PC-3 (cell line): Measurements from ENCODE around the gene SAFB.

Source experiments
- CTCF ChIP-seq: fragments of 300-600 bp; sonication (generic); conservative IDR thresholded peaks from 2 replicates; pipeline ENCODE4 v1.5.1; 2017; ENCODE audit warnings: antibody characterized with exemption, low read depth, mild to moderate bottlenecking, low read length
- EZH2 ChIP-seq: fragments of 300-600 bp; sonication (generic); IDR thresholded peaks from one replicate; pipeline ENCODE4 v1.6.1; 2017; ENCODE audit warnings: antibody characterized with exemption, mild to moderate bottlenecking, low read length; ENCODE audit not compliant: unreplicated experiment
- EZH2phosphoT487 ChIP-seq: fragments of 300-600 bp; sonication (generic); IDR thresholded peaks from 2 replicates; pipeline ENCODE4 v1.6.1; 2018; ENCODE audit warnings: mild to moderate bottlenecking, antibody characterized with exemption, low read length, borderline replicate concordance

- no peak for TF ChIP-seq CTCF
- no peak for TF ChIP-seq EZH2phosphoT487
- TF ChIP-seq EZH2: no peak
Observed at GRCh38 chr19:5593343-5594255, 29.3 kb upstream of the SAFB start.
